AG09319 (cell line): ENCODE results near the gene RPS6KA3.

Source experiments
- DNase-seq: peaks from one replicate; pipeline ENCODE4 v3.0.0-alpha.2; 2010; ENCODE audit warnings: low read depth; ENCODE audit errors: extremely low read depth
- TF ChIP-seq, protein P1 (sequence below): IDR thresholded peaks from 2 replicates; pipeline ENCODE4 v1.5.1; 2011; ENCODE audit warnings: low read depth, mild to moderate bottlenecking, inconsistent platforms, low read length, moderate library complexity

Gene RPS6KA3

DNA sequence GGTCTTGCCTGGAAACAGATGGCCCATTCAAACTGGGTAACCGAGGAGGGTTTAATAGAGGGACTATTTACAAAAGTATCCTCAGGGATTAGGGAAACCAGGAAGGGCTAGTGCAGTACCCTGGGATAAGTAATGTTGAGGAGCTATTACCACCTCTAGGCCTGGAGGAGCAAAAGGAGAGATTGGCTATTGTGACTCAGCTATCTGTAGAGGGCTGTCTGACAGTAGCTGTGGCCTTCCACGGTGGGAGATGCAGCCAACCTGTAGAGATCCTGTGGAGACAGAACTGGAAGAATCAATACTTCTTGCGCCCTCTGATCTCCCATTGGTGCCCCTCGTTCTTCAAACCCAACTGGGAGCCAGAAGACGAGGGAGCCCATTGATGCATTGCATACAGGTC, 34.1 kb upstream of the RPS6KA3 start:
- TF ChIP-seq, protein P1, sequence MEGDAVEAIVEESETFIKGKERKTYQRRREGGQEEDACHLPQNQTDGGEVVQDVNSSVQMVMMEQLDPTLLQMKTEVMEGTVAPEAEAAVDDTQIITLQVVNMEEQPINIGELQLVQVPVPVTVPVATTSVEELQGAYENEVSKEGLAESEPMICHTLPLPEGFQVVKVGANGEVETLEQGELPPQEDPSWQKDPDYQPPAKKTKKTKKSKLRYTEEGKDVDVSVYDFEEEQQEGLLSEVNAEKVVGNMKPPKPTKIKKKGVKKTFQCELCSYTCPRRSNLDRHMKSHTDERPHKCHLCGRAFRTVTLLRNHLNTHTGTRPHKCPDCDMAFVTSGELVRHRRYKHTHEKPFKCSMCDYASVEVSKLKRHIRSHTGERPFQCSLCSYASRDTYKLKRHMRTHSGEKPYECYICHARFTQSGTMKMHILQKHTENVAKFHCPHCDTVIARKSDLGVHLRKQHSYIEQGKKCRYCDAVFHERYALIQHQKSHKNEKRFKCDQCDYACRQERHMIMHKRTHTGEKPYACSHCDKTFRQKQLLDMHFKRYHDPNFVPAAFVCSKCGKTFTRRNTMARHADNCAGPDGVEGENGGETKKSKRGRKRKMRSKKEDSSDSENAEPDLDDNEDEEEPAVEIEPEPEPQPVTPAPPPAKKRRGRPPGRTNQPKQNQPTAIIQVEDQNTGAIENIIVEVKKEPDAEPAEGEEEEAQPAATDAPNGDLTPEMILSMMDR = no peak
- DNase-seq = no peak

DNA sequence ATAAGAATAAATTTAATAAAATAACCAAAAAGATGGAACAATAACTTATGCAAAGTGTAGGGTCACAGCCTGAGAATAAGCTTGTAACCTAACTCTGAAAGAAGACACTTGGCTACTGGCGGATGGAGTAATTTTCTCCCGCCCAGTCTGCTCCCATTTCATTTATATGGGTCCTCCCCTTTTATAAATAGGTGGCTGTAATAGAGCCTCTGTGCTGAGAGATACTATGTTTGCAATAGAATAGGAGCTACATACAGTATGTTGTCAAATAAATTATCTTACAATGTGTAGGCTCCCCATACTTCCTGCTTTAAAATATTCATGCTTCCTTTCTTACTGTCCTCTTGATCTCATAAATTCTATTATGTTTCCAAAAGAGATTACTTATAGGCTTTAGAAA, 28.2 kb upstream of the RPS6KA3 start:
- no peak for DNase-seq
- TF ChIP-seq, protein P1 = no peak

DNA sequence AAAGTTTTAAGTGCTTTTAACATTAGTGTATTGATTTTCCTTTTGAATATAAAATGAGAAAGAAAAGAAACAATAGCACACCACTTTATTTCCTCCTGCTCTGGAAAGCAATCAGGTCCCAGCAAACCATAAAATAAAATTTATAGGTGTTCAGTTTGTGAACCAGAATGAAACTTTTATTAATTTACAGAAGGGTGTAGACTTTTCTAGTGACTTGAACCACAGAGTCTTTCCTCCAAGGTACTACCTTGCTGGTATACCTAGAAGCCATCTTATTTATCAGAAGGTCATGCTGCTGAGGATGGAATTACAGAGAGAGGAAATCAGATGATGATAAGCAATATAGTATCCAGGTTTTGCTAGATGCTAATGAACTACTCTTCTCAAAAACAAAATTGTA, 27.6 kb upstream of the RPS6KA3 start:
- DNase-seq = no peak
- TF ChIP-seq, protein P1 = no peak

DNA sequence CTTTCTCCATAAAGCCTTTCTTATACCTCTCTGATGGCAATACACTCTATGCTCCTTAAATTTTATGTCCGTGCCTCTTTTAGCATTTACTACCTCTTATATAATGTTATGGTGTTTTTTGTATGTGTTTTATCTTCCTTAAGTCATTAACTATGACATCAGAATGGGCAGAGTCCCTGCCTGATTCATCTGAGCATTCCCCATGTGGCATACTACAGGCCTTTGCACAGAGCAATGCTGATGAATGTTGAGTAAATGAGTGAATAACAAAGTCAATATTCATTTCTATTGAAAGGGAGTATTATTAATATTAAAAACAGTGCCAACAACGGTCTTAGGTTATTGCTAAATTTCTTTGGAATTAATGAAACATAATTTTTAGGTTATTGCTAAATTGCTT, 18.8 kb upstream of the RPS6KA3 start:
- DNase-seq = no peak
- TF ChIP-seq, protein P1 = no peak

DNA sequence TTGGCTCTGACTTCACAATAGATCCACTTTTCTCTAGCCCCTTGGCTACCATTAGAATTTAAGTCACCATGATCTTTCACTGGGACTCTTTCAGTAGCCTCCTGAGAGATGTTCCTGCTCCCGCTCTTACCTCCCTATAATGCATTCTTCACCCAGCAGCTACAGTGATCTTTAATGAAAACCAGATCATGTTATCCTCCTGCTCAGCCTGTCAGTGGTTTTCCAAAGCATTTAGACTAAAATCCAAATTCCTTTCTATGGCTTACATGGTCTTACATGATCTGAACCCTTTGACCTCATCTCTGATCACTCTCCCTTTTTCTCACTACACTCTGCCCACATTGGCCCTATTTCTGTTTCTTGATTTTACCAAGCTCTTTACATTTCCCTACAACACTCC, 18.3 kb upstream of the RPS6KA3 start:
- DNase-seq = no peak
- TF ChIP-seq, protein P1 = no peak

DNA sequence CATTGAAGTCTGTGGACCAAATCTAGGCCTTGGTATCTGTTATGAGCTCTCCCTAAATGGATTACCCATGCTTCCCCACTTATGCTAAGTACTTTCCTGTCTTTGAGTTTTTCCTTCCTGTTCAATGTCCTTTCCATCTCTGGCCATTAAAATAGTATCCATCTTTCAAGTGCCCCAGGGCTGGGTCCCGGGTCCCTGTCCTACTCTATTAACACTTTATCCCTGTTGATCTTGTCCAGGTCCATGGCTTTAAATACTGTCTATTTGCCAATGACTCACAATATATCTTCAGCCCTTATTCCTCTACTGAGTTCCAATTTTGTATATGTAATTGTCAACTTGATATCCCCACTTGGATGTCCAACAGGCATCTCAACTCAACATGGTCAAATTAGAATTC, 17.7 kb upstream of the RPS6KA3 start:
- TF ChIP-seq, protein P1 = no peak
- no peak for DNase-seq

DNA sequence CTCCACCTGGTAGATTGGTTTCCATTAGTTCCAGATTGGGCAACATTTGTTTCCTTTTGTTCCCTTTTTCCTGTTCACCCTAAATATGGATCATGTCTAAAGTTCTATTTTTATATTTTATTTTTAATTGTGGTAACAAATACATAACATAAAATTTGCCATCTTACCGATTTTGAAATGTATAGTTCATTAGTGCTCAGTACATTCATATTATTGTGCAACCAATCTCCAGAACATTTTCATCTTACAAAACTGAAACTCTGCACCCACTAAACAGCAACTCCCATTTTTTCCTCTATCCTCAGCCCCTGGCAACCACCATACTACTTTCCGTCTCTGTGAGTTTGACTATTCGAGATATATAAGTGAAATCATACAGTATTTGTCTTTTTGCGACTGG, 14.2 kb upstream of the RPS6KA3 start:
- TF ChIP-seq, protein P1 = no peak
- no peak for DNase-seq

DNA sequence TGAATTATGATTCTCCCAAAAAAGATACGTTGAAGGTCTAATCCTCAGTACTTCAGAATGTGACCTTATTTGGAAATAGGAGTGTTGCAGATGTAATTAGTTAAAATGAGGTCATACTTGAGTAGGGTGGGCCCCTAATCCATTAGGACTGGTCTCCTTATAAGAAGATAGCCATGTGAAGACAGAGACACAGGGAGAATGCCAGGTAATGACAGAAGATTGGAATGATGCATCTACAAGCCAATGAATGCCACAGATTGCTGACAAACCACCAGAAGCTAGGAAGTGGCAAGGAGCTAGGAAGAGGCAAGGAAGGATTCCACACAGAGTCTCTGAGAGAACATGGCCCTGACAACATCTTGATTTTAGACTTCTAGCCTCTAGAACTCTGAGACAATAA, 7.4 kb upstream of the RPS6KA3 start:
- TF ChIP-seq, protein P1 = no peak
- DNase-seq = no peak
